ENCODE measurements around the gene FGD3. TPM values are rescaled to one million over a fixed set of nuclear protein-coding genes. Genes with fewer than 3 reads are reported as not detected.

FGD3 gene
- total and polyA plus RNA-seq, 2 of the 8 experiments (the other 6 are each of a cell fraction or from before 2014, with no cell fraction given): 1.4 to 1.9 TPM

- peak overlapping the region; percentile 60; the same call in 1 of the 2 replicates for H3K18ac ChIP-seq (ENCODE audit: extremely low read depth, low read length)
- H2BK5ac ChIP-seq (ENCODE audit: low read depth, low read length): no peak overlapping the region
- no peaks in the 10 kb centered on the region for H3K23me2 ChIP-seq (ENCODE audit: low read depth, low read length)
- H3K79me1 ChIP-seq (ENCODE audit: low read depth, low read length): no peaks in the 10 kb centered on the region
- no peak overlapping the region for H2BK20ac ChIP-seq (ENCODE audit: low read length)
- DNase-seq (ENCODE audit: low read depth in 1 of 2, low spot score in 2 of 2): peak in 1 of 2 experiments; percentile 23
- H3K79me2 ChIP-seq (ENCODE audit: control insufficient read depth in 1 of 2, insufficient read depth in 2 of 2, low read length in 2 of 2): no peaks in the 10 kb centered on the region
- H3K9ac ChIP-seq (replicated peaks in 1 of 4; ENCODE audit: extremely low read depth in 1 of 4, low read depth in 3 of 4, low read length in 3 of 4): no peak overlapping the region
- ChIA-PET CTCF (ENCODE audit: partially characterized antibody) (interaction anchor here (0.6 to 2.1 kb wide), 3 partner anchors 51 to 347 kb away, joined by 3 to 8 read pairs (median 3); no protein-coding TSS in a partner anchor), POLR2A (ENCODE audit: partially characterized antibody) (interaction anchor here (1.4 kb wide), 1 partner anchor 87 kb away, joined by 4 read pairs; no protein-coding TSS in a partner anchor)
- H2AFZ ChIP-seq (ENCODE audit: low read length): no peak overlapping the region
- peak overlapping the region; percentile 1; the same call in 1 of the 2 replicates for H2BK15ac ChIP-seq (ENCODE audit: low read length)
- H3K56ac ChIP-seq (replicated peaks; ENCODE audit: insufficient read length, low read depth, low read length): no peak overlapping the region
- H3K9me3 ChIP-seq (ENCODE audit: insufficient read depth in 2 of 2, low read depth in 1 of 2, low read length in 1 of 2): no peaks in the 10 kb centered on the region; a peak in 1 of 4 replicates
- no peak overlapping the region for H3K4ac ChIP-seq (replicated peaks; ENCODE audit: insufficient read length, low read depth, low read length)
- no peak overlapping the region for H3K4me3 ChIP-seq (ENCODE audit: extremely low read depth in 1 of 4, insufficient read depth in 2 of 4, low read depth in 3 of 4, low read length in 4 of 4)
- no peaks in the 10 kb centered on the region for H3K36me3 ChIP-seq (ENCODE audit: control insufficient read depth in 2 of 4, insufficient read depth in 4 of 4, low read length in 3 of 4)
- H4K5ac ChIP-seq (ENCODE audit: insufficient read length, low read depth, low read length): no peak overlapping the region
- TF ChIP-seq SIX5 (IDR thresholded peaks at IDR 0.05; ENCODE audit: low read depth, low read length) (no peak), YY1 (IDR thresholded peaks at IDR 0.05; ENCODE audit: low read depth, low read length) (no peak)
- no peak overlapping the region for H4K8ac ChIP-seq (ENCODE audit: extremely low read depth, insufficient read depth, low read length)
- FAIRE-seq: no peak
- H2AK5ac ChIP-seq (ENCODE audit: low read depth, low read length): no peak overlapping the region
- no peak overlapping the region for H3K14ac ChIP-seq (ENCODE audit: insufficient read length)
- H2BK120ac ChIP-seq (replicated peaks; ENCODE audit: low read depth, low read length): no peak overlapping the region
- no peaks in the 10 kb centered on the region for H4K20me1 ChIP-seq (replicated peaks in 1 of 2; ENCODE audit: control insufficient read depth in 1 of 2, insufficient read depth in 2 of 2, low read length in 2 of 2)
- WGBS, 2 experiments (ENCODE audit: extremely low coverage in 1 of 2, insufficient coverage in 1 of 2, insufficient read length in 1 of 2, insufficient replicate concordance in 2 of 2, low coverage in 1 of 2, low lambda C conversion rate in 2 of 2, missing lambda C conversion rate in 1 of 2): 88% methylated on average over 8 of the region's 8 CpGs; no CpG with 5 or more reads in 1 of the 2 experiments
- H3K4me2 ChIP-seq (ENCODE audit: insufficient read depth in 1 of 2, low read depth in 2 of 2, low read length in 2 of 2): no peak overlapping the region
- no peak overlapping the region for H4K91ac ChIP-seq (replicated peaks; ENCODE audit: insufficient read length, low read length)
- no peak overlapping the region for H3K27ac ChIP-seq (ENCODE audit: low read depth, low read length)
- H3K4me1 ChIP-seq (replicated peaks in 1 of 4; ENCODE audit: control insufficient read depth in 3 of 4, insufficient read depth in 4 of 4, low read length in 3 of 4): peaks cover 0 to 5% (median under 1%) of the 10 kb centered on the region in 4 experiments; a peak in 2 of 7 replicates
- no peak overlapping the region for H3K23ac ChIP-seq (ENCODE audit: insufficient read length)
- H2BK12ac ChIP-seq (ENCODE audit: low read depth, low read length): no peak overlapping the region
- no peaks in the 10 kb centered on the region for H3K27me3 ChIP-seq (replicated peaks in 1 of 4; ENCODE audit: control insufficient read depth in 3 of 4, extremely low read depth in 1 of 4, insufficient read depth in 3 of 4, low read length in 3 of 4)
Observed at GRCh38 chr9:93008457-93008856, 61.1 kb downstream of the FGD3 start.

Measured in H1 (cell line).